Stimulated activated CD8-positive, alpha-beta memory T cell treated with anti-CD3 and anti-CD28 coated beads, Interleukin-12 subunit alpha, Interleukin-12 subunit beta, amount 100 ng/mL, for 24 hours (primary cell): ENCODE results near the gene ITPRID1.
"Not testable (repeated sequence)": the region's sequence is repeated elsewhere in the genome, so short reads cannot be mapped to it uniquely, and the experiment has no call there.

Source experiments
- DNase-seq: peaks from one replicate; pipeline ENCODE4 v3.0.0-alpha.2; 2020; ENCODE audit errors: extremely low read depth

Gene ITPRID1

GRCh38 chr7:31516680-31517502 is 3.0 kb downstream of the ITPRID1 start:
- DNase-seq: no peak

GRCh38 chr7:31517513-31517912 is 3.6 kb downstream of the ITPRID1 start:
- DNase-seq: no peak

- no peak for DNase-seq
Observed at GRCh38 chr7:31518766-31519165, 4.9 kb downstream of the ITPRID1 start.

- DNase-seq: no peak
Observed at GRCh38 chr7:31521336-31522010, 7.6 kb downstream of the ITPRID1 start.

GRCh38 chr7:31526864-31527263 is 13.0 kb downstream of the ITPRID1 start:
- no peak for DNase-seq

- no peak for DNase-seq
Observed at GRCh38 chr7:31529103-31529502, 15.2 kb downstream of the ITPRID1 start.

GRCh38 chr7:31540651-31541185 is 26.8 kb downstream of the ITPRID1 start:
- not testable (repeated sequence) for DNase-seq

- DNase-seq: no peak
Observed at GRCh38 chr7:31545549-31545948, 31.7 kb downstream of the ITPRID1 start.

- no peak for DNase-seq
Observed at GRCh38 chr7:31549611-31550010, 35.7 kb downstream of the ITPRID1 start.

GRCh38 chr7:31550432-31550831 is 36.5 kb downstream of the ITPRID1 start:
- no peak for DNase-seq

- DNase-seq: no peak
Observed at GRCh38 chr7:31553661-31554081, 39.8 kb downstream of the ITPRID1 start.

GRCh38 chr7:31562002-31562401 is 48.1 kb downstream of the ITPRID1 start:
- DNase-seq: no peak

- no peak for DNase-seq
Observed at GRCh38 chr7:31563522-31563921, 49.6 kb downstream of the ITPRID1 start.

- DNase-seq: no peak
Observed at GRCh38 chr7:31563951-31564350, 50.1 kb downstream of the ITPRID1 start.

GRCh38 chr7:31564661-31565060 is 50.8 kb downstream of the ITPRID1 start:
- no peak for DNase-seq

GRCh38 chr7:31569528-31569927 is 55.6 kb downstream of the ITPRID1 start:
- DNase-seq: no peak

- DNase-seq: no peak
Observed at GRCh38 chr7:31583526-31583925, 69.6 kb downstream of the ITPRID1 start.

GRCh38 chr7:31583942-31584341 is 70.1 kb downstream of the ITPRID1 start:
- no peak for DNase-seq

GRCh38 chr7:31595390-31595789 is 81.5 kb downstream of the ITPRID1 start:
- DNase-seq: no peak

- no peak for DNase-seq
Observed at GRCh38 chr7:31602041-31602625, 88.2 kb downstream of the ITPRID1 start.

GRCh38 chr7:31603046-31603445 is 89.2 kb downstream of the ITPRID1 start:
- no peak for DNase-seq

- DNase-seq: no peak
Observed at GRCh38 chr7:31613604-31614003, 99.7 kb downstream of the ITPRID1 start.

- no peak for DNase-seq
Observed at GRCh38 chr7:31633467-31633866, 119.6 kb downstream of the ITPRID1 start.
